Measurements from ENCODE around the gene MAD1L1. TPM values are rescaled to one million over a fixed set of nuclear protein-coding genes. Genes with fewer than 3 reads are reported as not detected.

MAD1L1 gene
- total RNA-seq, 4 donors from 2014 or later = 8.0 to 52.7 (median 26.7) TPM

DNA sequence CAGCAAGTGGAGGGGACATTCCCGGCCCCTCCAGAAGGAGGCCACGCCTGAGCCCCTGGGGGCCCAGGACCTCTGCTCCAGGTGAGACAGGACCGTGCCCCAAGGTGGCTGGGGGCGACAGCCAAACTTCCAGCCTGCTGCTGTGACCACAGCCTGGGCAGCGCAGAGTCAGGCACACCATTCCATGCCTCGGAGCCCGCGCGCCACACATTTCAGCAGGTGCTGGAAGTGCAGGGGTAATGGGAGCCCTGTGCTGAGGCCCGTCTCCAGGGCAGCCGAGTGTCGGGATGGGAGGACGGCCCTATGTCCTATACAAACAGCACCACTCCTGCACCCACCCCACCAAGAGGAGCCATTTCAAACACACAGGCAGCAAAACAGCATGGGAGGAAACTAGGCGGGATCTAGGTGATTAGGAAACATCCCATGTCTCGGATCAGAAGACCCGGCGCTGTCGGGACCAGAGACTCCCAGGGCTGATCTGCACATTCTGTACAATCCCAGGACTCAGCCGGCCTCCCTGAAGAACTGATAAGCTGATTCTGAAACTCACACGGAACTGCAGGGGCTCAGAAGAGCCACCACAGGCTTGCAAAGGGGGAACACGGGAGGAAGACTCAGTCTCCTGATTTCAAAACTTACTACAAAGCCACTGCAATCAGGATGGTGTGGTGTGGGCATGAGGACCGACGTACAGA is 290.4 kb downstream of the MAD1L1 start:
- no peaks in the 10 kb centered on the region for H3K27me3 ChIP-seq
- in situ Hi-C loops (cut with MboI; ENCODE audit: low pct_ligation_motif_present in 1 of 4, low pct_unique_long_range_greater_than_20kb in 1 of 4, low sequenced_read_pairs in 3 of 4) (no loop called here), intact Hi-C loops (cut with DNase I; ENCODE audit: low total_unique reads) (no loop called here)
- no peaks in the 10 kb centered on the region for H3K36me3 ChIP-seq
- TF ChIP-seq POLR2AphosphoS5 (IDR thresholded peaks at IDR 0.05) (no peak), EP300 (IDR thresholded peaks at IDR 0.05; ENCODE audit: low read depth) (no peak), POLR2A (IDR thresholded peaks at IDR 0.05) (no peak)
- TF ChIP-seq, protein P1, sequence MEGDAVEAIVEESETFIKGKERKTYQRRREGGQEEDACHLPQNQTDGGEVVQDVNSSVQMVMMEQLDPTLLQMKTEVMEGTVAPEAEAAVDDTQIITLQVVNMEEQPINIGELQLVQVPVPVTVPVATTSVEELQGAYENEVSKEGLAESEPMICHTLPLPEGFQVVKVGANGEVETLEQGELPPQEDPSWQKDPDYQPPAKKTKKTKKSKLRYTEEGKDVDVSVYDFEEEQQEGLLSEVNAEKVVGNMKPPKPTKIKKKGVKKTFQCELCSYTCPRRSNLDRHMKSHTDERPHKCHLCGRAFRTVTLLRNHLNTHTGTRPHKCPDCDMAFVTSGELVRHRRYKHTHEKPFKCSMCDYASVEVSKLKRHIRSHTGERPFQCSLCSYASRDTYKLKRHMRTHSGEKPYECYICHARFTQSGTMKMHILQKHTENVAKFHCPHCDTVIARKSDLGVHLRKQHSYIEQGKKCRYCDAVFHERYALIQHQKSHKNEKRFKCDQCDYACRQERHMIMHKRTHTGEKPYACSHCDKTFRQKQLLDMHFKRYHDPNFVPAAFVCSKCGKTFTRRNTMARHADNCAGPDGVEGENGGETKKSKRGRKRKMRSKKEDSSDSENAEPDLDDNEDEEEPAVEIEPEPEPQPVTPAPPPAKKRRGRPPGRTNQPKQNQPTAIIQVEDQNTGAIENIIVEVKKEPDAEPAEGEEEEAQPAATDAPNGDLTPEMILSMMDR (IDR thresholded peaks at IDR 0.05) = no peak
- H3K4me1 ChIP-seq = no peaks in the 10 kb centered on the region
- H3K4me3 ChIP-seq = no peak overlapping the region
- WGBS, 2 donors (ENCODE audit: low coverage in 1 of 2) = 92 to 94% methylated on average over 5 to 20 of the region's 23 CpGs
- DNase-seq = no peak
- no peak overlapping the region for H3K27ac ChIP-seq
- no peaks in the 10 kb centered on the region for H3K9me3 ChIP-seq

DNA sequence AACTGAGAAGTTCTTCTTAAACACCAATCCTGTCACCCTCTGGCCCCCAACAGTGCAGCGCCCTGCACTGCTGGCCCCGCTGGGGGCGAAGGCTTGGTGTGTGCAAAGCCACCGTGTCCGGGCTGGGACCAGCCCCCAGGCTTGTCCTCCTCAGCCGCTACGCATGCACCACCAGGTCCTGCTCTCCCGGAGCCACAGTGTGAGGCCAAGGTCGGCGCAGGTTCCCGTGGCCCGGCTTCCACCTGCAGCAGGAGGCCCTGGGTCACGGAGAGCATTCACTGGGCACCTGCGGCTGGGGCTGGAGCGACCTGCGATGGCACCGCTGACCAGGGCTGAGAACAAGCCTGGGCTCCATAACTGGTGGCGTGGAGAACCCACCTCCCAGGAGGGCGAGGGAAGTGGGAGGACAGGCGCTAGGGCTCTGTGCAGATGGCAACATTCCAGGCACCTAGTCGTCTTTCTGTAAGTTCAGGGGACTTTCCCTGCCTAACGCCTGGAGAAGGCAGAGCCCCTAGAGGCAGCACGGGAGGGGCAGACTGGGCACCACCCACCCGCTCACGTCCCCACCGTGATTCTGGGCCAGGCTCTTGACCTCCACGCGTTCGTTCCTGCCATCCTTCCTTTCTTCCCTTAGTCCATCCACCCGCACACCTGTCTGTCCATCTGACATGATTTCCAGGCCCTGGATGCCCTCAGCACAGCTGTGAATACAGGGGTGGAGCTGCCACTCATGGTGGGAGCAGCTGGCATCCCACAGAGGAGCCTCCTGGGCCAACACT is 291.1 kb downstream of the MAD1L1 start:
- in situ Hi-C loops (cut with MboI; ENCODE audit: low pct_ligation_motif_present in 1 of 4, low pct_unique_long_range_greater_than_20kb in 1 of 4, low sequenced_read_pairs in 3 of 4) = no loop called here
- WGBS, 2 donors (ENCODE audit: low coverage in 1 of 2) = 86 to 90% methylated on average over 11 to 30 of the region's 30 CpGs

GRCh38 chr7:1940863-1941262 is 291.9 kb downstream of the MAD1L1 start:
- Histone ChIP-seq H3K27ac (peak overlapping the region in 3 of 4 donors; percentile 21 to 47 (median 40)), H3K36me3 (no peaks in the 10 kb centered on the region), H3K9me3 (no peaks in the 10 kb centered on the region), H3K27me3 (no peaks in the 10 kb centered on the region), H3K4me1 (no peaks in the 10 kb centered on the region), H3K4me3 (no peak overlapping the region)
- DNase-seq = no peak
- intact Hi-C loops (cut with DNase I; ENCODE audit: low total_unique reads) = no loop called here
- TF ChIP-seq, protein P1 (IDR thresholded peaks at IDR 0.05) = no peak
- TF ChIP-seq POLR2A (IDR thresholded peaks at IDR 0.05) (no peak), POLR2AphosphoS5 (IDR thresholded peaks at IDR 0.05) (no peak), EP300 (IDR thresholded peaks at IDR 0.05; ENCODE audit: low read depth) (no peak)
- in situ Hi-C loops (cut with MboI; ENCODE audit: low pct_ligation_motif_present in 1 of 4, low pct_unique_long_range_greater_than_20kb in 1 of 4, low sequenced_read_pairs in 3 of 4) = no loop called here
- 63 to 81% methylated on average over 1 to 15 of the region's 16 CpGs for WGBS, 2 donors (ENCODE audit: low coverage in 1 of 2)

More for the DNA sequence above, 291.1 kb downstream of the MAD1L1 start:
- no peak for TF ChIP-seq EP300 (IDR thresholded peaks at IDR 0.05; ENCODE audit: low read depth)
- no peak for TF ChIP-seq POLR2AphosphoS5 (IDR thresholded peaks at IDR 0.05)
- no peak for TF ChIP-seq POLR2A (IDR thresholded peaks at IDR 0.05)
- TF ChIP-seq, protein P1 (IDR thresholded peaks at IDR 0.05) = no peak
- intact Hi-C loops (cut with DNase I; ENCODE audit: low total_unique reads) = no loop called here
- DNase-seq = no peak
- Histone ChIP-seq H3K4me3 (no peak overlapping the region), H3K36me3 (no peaks in the 10 kb centered on the region), H3K9me3 (no peaks in the 10 kb centered on the region), H3K4me1 (no peaks in the 10 kb centered on the region), H3K27ac (no peak overlapping the region), H3K27me3 (no peaks in the 10 kb centered on the region)

GRCh38 chr7:1940402-1940786 is 292.4 kb downstream of the MAD1L1 start:
- TF ChIP-seq POLR2A (IDR thresholded peaks at IDR 0.05) (peak; percentile 46), POLR2AphosphoS5 (IDR thresholded peaks at IDR 0.05) (peak in 2 of 3 donors; percentile 6 to 14), EP300 (IDR thresholded peaks at IDR 0.05; ENCODE audit: low read depth) (no peak)
- H3K27ac ChIP-seq = peak overlapping the region in 3 of 4 donors; percentile 62 to 65 (median 64)
- H3K4me3 ChIP-seq = peak overlapping the region in 1 of 4 donors; percentile 36
- DNase-seq = peak; percentile 79
- no peaks in the 10 kb centered on the region for H3K9me3 ChIP-seq
- no peaks in the 10 kb centered on the region for H3K4me1 ChIP-seq
- no peaks in the 10 kb centered on the region for H3K36me3 ChIP-seq
- in situ Hi-C loops (cut with MboI; ENCODE audit: low pct_ligation_motif_present in 1 of 4, low pct_unique_long_range_greater_than_20kb in 1 of 4, low sequenced_read_pairs in 3 of 4) (no loop called here), intact Hi-C loops (cut with DNase I; ENCODE audit: low total_unique reads) (no loop called here)
- WGBS, 2 donors (ENCODE audit: low coverage in 1 of 2) = 70% methylated on average over 21 of the region's 21 CpGs; no CpG with 5 or more reads in 1 of the 2 donors
- no peaks in the 10 kb centered on the region for H3K27me3 ChIP-seq
